GM12801 (cell line): Measurements from ENCODE around the gene LPCAT1.

ENCODE experiments used
- TF ChIP-seq, protein P1 (sequence below): IDR thresholded peaks from one replicate; pipeline ENCODE4 v1.5.1; 2011; ENCODE audit warnings: control low read depth; ENCODE audit not compliant: insufficient read length; ENCODE audit errors: extremely low read depth

Gene LPCAT1

DNA sequence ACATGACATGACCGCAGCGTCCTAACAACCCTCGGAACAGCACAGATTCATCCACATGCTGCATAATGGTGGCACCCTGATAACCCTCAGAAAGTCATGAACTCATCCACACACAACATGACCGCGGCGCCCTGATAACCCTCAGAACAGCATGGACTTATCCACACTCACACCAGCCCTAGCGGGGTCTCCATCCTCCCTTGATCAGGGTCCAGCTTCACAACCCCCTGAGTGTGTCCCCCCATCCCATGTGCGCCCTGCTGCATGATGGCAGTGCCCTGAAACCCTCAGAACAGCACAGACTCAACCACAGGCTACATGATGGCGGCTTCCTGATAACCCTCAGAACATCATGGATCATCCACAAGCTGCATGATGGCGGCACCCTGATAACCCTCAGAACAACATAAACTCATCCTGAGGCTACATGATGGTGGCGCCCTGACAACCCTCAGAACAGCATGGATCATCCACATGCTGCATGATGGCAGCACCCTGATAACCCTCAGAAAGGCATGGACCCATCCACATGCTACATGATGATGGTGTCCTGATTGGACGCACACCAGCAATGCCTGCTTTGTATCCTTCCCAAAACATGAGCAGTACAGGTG lies 106.8 kb downstream of the LPCAT1 start:
- TF ChIP-seq, protein P1, sequence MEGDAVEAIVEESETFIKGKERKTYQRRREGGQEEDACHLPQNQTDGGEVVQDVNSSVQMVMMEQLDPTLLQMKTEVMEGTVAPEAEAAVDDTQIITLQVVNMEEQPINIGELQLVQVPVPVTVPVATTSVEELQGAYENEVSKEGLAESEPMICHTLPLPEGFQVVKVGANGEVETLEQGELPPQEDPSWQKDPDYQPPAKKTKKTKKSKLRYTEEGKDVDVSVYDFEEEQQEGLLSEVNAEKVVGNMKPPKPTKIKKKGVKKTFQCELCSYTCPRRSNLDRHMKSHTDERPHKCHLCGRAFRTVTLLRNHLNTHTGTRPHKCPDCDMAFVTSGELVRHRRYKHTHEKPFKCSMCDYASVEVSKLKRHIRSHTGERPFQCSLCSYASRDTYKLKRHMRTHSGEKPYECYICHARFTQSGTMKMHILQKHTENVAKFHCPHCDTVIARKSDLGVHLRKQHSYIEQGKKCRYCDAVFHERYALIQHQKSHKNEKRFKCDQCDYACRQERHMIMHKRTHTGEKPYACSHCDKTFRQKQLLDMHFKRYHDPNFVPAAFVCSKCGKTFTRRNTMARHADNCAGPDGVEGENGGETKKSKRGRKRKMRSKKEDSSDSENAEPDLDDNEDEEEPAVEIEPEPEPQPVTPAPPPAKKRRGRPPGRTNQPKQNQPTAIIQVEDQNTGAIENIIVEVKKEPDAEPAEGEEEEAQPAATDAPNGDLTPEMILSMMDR: no peak

DNA sequence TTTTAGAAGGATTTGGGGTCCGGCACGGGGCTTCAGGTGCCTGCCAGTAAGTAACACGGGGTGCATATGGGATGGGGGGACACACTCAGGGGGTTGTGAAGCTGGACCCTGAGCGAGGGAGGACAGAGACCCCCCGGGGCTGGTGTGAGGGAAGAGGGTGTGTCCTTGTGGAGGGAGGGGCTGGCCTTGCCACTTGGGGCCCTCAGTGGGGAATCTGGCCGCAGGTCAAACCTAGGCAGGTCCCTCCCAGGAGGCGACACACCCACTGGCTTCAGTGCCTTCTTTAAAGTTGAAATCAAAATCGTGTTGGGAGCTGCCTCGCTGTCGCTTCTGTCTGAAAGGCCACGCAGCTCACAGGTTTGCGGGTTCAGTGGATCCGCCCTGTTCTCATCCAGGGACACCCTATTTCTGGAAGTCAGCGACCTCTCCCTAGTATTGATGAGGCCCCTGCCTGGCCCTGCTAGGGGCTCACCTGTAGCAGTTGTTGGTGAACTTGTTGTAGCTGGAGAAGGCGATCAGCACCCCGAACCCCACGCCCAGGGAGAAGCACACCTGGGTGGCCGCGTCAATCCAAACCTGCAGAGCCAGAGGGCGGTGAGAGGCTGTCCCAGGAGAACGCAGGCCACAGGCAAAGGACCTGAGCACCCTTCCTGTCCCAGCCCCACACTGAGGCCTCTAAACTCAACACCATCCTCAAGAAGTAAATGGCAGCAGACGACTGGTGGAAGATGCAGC lies 108.0 kb downstream of the LPCAT1 start:
- TF ChIP-seq, protein P1: no peak

DNA sequence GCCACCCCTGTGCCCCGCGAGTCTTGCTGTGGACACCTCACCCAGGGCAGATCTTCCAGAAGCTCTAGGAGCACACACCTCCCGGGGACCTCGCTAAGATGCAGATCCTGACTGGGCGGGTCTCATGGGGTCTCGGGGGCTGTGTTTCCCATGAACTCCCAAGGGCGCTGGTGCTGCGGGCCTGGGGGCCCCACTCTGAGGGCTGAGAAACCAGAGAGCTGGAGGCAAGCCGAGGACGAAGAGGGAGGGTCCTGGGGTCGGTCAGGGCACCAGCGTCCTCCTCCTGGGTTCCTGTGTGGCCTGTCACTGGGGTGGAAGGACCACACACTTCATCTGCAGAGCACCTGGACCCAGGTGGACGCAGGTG lies 108.7 kb downstream of the LPCAT1 start:
- TF ChIP-seq, protein P1: no peak

DNA sequence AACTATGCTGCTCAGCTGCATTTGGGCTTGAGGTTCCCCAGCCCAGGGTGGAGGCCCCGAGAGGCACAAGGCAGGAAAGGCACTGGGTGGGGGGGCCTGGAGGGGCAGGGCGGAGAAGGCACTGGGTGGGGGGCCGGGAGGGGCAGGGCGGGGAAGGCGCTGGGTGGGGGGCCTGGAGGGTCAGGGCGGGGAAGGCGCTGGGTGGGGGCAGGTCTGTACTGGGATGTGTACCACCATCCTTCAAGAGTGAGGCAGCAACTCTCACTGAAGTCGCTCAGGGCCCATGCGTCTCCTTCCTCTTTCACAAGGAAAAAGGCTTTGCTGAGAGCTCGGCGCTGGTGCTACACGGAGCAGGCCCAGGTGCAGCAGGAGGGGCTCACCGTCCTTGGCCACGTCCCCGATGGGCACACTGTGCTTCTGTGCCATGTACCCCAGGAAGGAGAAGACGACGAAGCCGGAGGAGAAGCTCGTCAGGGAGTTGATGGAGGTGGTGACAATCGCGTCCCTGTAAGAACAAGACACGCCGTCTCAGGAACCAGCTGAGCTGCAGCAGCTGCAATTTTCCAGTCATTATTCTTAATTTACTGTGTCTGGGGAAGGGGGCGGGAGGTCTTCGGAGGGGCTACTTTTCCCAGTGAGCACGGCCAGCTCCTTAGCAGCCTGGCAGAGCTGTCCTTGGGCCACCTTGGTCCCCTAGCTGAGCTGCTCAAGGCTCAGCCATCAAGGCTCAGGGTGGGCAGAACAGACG lies 109.3 kb downstream of the LPCAT1 start:
- TF ChIP-seq, protein P1: no peak

DNA sequence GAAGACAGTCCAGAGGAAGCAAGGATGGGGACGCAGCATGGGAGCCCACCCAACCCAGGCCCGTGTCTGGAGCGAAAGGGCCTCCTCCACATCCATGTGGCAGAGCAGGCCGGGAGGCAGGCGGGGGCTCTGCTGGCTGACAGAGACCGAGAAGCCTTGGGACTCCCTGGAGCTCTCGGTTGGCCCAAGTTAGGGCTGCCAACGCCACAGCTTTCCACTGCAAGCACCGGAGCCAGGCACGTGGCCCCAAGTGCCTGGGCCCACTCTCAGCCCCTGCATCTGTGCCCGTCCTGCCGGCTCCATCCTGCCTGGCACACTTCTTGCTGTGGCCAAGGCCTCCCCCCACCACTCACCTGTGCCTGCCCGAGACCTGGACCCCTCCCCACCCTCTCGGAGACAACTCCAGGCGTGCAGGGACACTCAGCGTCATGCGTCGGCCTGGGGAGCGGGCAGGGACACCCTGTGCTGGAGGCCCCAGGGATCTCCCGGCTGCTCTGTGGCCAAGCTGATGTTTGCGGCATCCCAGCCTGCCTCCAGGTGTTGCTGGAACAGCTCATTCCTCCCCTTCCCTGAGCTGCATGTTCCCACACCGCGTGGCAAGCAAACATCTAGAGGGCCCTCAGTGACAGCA lies 110.0 kb downstream of the LPCAT1 start:
- TF ChIP-seq, protein P1: no peak

DNA sequence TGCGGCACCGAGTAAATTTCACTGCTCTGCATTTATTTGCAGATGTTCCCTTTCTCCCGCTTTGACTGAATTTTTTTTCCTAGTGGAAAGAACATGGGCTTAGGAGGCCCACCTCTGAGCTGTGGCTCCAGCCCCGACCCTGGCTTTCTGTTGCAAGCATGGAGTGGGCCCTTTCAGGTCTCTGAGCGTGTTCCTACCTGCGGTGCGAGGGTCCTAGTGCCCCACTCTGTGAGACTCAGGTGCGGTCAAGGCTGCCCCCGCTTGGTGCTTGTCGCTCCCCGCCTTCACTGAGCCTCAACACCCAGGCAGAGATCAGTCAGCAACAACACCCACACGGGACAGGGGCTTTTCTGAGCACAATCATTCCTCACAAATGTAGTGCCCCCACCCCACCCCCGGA lies 110.5 kb downstream of the LPCAT1 start:
- TF ChIP-seq, protein P1: no peak

DNA sequence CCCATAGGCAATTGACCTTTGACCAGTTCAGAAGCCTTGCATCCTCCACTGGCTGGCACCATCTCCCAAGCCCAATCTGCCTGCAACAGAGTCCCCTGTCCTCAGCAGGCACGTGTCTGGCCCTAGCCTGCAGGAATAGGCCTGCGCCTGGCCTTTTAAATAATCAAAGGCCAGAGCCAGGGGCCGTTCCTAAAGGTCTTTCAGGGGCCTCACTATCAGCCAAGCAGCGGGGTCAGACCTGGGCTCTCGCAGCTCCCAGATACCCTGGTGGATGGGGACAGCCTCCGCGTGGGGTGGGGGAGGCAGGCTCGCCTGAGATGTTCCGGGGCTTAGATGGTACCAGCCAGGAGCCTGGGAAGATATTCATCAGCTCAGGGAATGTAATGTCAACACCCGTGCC lies 111.1 kb downstream of the LPCAT1 start:
- TF ChIP-seq, protein P1: no peak
